NCI-H1105 (cell line): ENCODE data around the gene PRSS22.

Experiments used
- DNase-seq: peaks from one replicate; lab custom pipeline; 2025; lab: John Stamatoyannopoulos, UW

The PRSS22 gene

GRCh38 chr16:2852731-2853507, 5.1 kb downstream of the PRSS22 start:
- no peak for DNase-seq

GRCh38 chr16:2852003-2852730, 5.8 kb downstream of the PRSS22 start:
- DNase-seq: no peak

- no peak for DNase-seq
Measured at GRCh38 chr16:2848933-2849725, 8.8 kb downstream of the PRSS22 start.

GRCh38 chr16:2846511-2847310, 11.3 kb downstream of the PRSS22 start:
- no peak for DNase-seq

GRCh38 chr16:2845116-2845515, 12.9 kb downstream of the PRSS22 start:
- no peak for DNase-seq

GRCh38 chr16:2843526-2843925, 14.4 kb downstream of the PRSS22 start:
- DNase-seq: no peak

GRCh38 chr16:2842340-2843000, 15.5 kb downstream of the PRSS22 start:
- DNase-seq: no peak

- no peak for DNase-seq
Measured at GRCh38 chr16:2841606-2842339, 16.2 kb downstream of the PRSS22 start.

- no peak for DNase-seq
Measured at GRCh38 chr16:2840914-2841313, 17.1 kb downstream of the PRSS22 start.

- no peak for DNase-seq
Measured at GRCh38 chr16:2839650-2840450, 18.1 kb downstream of the PRSS22 start.

- DNase-seq: peak; percentile 3
Measured at GRCh38 chr16:2838928-2839327, 19.0 kb downstream of the PRSS22 start.

- DNase-seq: no peak
Measured at GRCh38 chr16:2836646-2837508, 21.1 kb downstream of the PRSS22 start.

GRCh38 chr16:2835638-2836493, 22.1 kb downstream of the PRSS22 start:
- DNase-seq: no peak

- DNase-seq: no peak
Measured at GRCh38 chr16:2834968-2835367, 23.0 kb downstream of the PRSS22 start.

GRCh38 chr16:2833776-2834175, 24.2 kb downstream of the PRSS22 start:
- DNase-seq: no peak

GRCh38 chr16:2831203-2831602, 26.8 kb downstream of the PRSS22 start:
- DNase-seq: no peak

GRCh38 chr16:2830355-2830695, 27.6 kb downstream of the PRSS22 start:
- DNase-seq: no peak
